T-helper 2 cell (primary cell): ENCODE measurements around the gene MPHOSPH6.
"Not testable (repeated sequence)": the region's sequence is repeated elsewhere in the genome, so short reads cannot be mapped to it uniquely, and the experiment has no call there.

Source experiments
- DNase-seq, 5 experiments: peaks; one replicate each; pipeline versions ENCODE4 v3.0.0 to v3.0.0-alpha.2; 2012 to 2022
- total RNA-seq, 2 donors: gene quantifications; one replicate each; lab custom pipeline; 2026; lab: John Stamatoyannopoulos, UW

Gene MPHOSPH6
- total RNA-seq: 9.2 to 13.1 reads per million in 2 donors

- DNase-seq: peak; percentile 80 to 96 (median 84)
Observed at GRCh38 chr16:82169861-82170845, at the start of gene MPHOSPH6. MPHOSPH6 (minus strand) TSS chr16:82170224; CDS start chr16:82170175, 49 bp downstream.

GRCh38 chr16:82219298-82219697, 49.3 kb upstream of the MPHOSPH6 start:
- DNase-seq: no peak

GRCh38 chr16:82209314-82209713, 39.3 kb upstream of the MPHOSPH6 start:
- not testable (repeated sequence) for DNase-seq

GRCh38 chr16:82203198-82203597, 33.2 kb upstream of the MPHOSPH6 start:
- DNase-seq: no peak

GRCh38 chr16:82201926-82202325, 31.9 kb upstream of the MPHOSPH6 start:
- DNase-seq: no peak

GRCh38 chr16:82201351-82201750, 31.3 kb upstream of the MPHOSPH6 start:
- no peak for DNase-seq

- DNase-seq: no peak
Observed at GRCh38 chr16:82199209-82199608, 29.2 kb upstream of the MPHOSPH6 start.

- no peak for DNase-seq
Observed at GRCh38 chr16:82197540-82198240, 27.7 kb upstream of the MPHOSPH6 start.

GRCh38 chr16:82195917-82196494, 26.0 kb upstream of the MPHOSPH6 start:
- no peak for DNase-seq

GRCh38 chr16:82194086-82194485, 24.1 kb upstream of the MPHOSPH6 start:
- DNase-seq: no peak

- peak in 1 of 5 experiments; percentile 90 for DNase-seq
Observed at GRCh38 chr16:82192665-82193064, 22.6 kb upstream of the MPHOSPH6 start.

- DNase-seq: no peak
Observed at GRCh38 chr16:82190386-82190785, 20.4 kb upstream of the MPHOSPH6 start.

GRCh38 chr16:82187829-82188228, 17.8 kb upstream of the MPHOSPH6 start:
- peak in 1 of 5 experiments; percentile 41 for DNase-seq

GRCh38 chr16:82185012-82185411, 15.0 kb upstream of the MPHOSPH6 start:
- no peak for DNase-seq

- DNase-seq: no peak
Observed at GRCh38 chr16:82184213-82184612, 14.2 kb upstream of the MPHOSPH6 start.

- DNase-seq: no peak
Observed at GRCh38 chr16:82183004-82183397, 13.0 kb upstream of the MPHOSPH6 start.

- DNase-seq: no peak
Observed at GRCh38 chr16:82182266-82183003, 12.4 kb upstream of the MPHOSPH6 start.

GRCh38 chr16:82181461-82182185, 11.6 kb upstream of the MPHOSPH6 start:
- DNase-seq: no peak

GRCh38 chr16:82178352-82178751, 8.3 kb upstream of the MPHOSPH6 start:
- no peak for DNase-seq

- no peak for DNase-seq
Observed at GRCh38 chr16:82177555-82177954, 7.5 kb upstream of the MPHOSPH6 start.

GRCh38 chr16:82176204-82176603, 6.2 kb upstream of the MPHOSPH6 start:
- no peak for DNase-seq

- DNase-seq: no peak
Observed at GRCh38 chr16:82175627-82176026, 5.6 kb upstream of the MPHOSPH6 start.
